Stimulated activated CD4-positive, alpha-beta T cell treated with anti-CD3 and anti-CD28 coated beads, Interleukin-2, amount 100 ng/mL, for 24 hours (primary cell): ENCODE data around the gene MMS19.
A peak's percentile ranks its signal among the peaks of the same experiment; 100 is the strongest.
"Not testable (repeated sequence)": the region's sequence is repeated elsewhere in the genome, so short reads cannot be mapped to it uniquely, and the experiment has no call there.

Experiments used
- DNase-seq, 2 donors: peaks; one replicate each; pipeline ENCODE4 v3.0.0-alpha.2; 2020

MMS19 gene

GRCh38 chr10:97498076-97498840, at the start of gene MMS19:
Gene MMS19 (minus strand): TSS chr10:97498422. CDS start chr10:97498384, 38 bp downstream.
- DNase-seq: peak; percentile 100

- no peak for DNase-seq
Measured at GRCh38 chr10:97547962-97548361, 49.7 kb upstream of the MMS19 start.

- no peak for DNase-seq
Measured at GRCh38 chr10:97547271-97547600, 49.0 kb upstream of the MMS19 start.

GRCh38 chr10:97546456-97547270, 48.4 kb upstream of the MMS19 start:
- DNase-seq: no peak

- DNase-seq: peak; percentile 67 to 71
Measured at GRCh38 chr10:97543025-97543546, 44.9 kb upstream of the MMS19 start.

GRCh38 chr10:97542169-97543024, 44.2 kb upstream of the MMS19 start:
- peak; percentile 51 to 53 for DNase-seq

DNA sequence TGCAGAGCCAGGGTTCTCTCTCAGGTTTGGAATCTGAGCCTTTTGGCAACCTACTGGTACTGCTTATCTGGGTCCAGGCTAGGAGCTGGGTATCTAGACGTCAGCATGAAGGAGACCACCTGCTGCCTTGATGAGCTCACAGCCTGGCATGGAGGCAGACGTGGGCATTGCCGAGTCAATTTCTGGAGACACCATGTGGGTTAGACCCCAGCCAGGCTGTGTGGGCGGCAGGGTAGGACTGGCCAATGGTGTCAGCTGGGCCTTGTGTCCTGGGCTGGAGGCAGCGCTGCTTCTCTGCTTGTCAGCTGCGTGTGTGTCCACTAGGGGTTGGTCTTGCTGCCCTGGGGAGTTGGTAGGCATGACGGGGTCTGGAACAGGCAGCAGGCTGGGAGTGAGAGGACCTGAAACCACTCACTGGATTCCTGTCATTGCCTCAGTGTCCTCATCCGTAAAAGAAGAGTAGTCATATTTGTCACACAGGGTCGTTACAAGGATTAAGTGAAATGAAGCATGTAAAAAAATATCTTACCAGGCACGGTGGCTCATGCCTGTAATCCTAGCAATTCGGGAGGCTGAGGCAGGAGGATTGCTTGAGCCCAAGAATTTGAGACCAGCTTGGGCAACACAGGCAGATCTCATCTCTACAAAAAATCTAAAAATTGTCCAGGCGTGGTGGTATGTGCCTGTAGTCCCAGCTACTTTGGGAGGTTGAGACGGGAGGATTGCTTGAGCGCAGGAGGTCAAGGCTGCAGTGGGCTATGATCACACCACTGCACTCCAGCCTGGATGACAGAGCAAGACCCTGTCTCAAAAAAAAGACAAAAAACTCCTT, 42.7 kb upstream of the MMS19 start:
- no peak for DNase-seq

DNA sequence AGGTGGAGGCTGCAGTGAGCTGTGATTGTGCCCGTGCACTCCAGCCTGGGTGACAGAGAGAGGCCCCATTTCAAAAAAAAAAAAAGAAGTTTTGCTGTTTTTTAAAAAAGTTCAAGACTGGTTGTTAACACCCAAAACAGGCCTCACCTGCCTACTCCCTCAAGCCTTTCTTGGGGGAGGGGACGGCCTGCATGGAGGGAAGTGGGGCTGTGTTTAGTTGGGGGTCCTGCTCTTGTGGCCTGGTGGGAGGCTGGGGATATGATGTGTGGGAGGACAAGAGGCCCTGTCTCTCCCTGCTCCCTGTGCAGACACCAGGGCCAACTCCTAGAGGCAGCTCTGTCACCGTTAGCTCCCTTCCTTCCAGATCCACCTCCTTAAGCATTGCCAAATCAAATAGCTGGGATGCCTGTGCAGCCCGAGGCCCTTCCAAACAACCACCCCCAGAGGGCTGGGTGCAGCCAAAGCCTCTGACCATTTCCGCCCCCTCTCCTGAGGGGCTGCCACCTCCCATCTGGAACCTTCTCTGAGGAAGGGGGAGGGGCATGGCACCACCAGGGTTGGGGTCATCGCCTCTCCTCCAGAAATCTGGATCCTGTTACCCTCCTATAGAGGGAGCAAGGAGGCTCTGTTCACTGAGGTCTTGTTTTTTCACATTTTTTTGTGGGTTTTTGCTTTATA, 41.4 kb upstream of the MMS19 start:
- DNase-seq: no peak

DNA sequence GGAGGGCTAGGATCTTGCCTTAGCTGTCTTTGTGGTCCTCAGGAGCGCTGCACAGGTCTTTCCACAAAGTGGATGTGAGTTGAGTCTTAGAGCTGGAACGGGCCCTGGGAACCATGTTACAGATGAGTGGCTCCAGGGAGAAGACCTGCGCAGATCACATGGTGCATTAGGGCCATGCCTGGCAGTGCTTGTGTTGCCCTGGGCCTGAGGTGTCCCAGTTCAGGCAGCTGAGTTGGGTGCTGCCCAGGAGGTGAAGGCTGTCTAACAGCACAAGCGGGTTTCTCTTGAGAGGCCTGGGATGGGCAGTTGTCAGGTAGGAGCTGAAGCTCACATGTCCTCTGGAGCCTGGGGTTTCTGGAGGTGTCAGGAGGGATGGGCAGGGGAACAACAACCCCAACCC, 40.6 kb upstream of the MMS19 start:
- DNase-seq: no peak

- DNase-seq: no peak
Measured at GRCh38 chr10:97538411-97538810, 40.2 kb upstream of the MMS19 start.

- DNase-seq: no peak
Measured at GRCh38 chr10:97537186-97537869, 39.1 kb upstream of the MMS19 start.

GRCh38 chr10:97534746-97535367, 36.6 kb upstream of the MMS19 start:
- DNase-seq: peak; percentile 50 to 59

- no peak for DNase-seq
Measured at GRCh38 chr10:97533888-97534287, 35.7 kb upstream of the MMS19 start.

DNA sequence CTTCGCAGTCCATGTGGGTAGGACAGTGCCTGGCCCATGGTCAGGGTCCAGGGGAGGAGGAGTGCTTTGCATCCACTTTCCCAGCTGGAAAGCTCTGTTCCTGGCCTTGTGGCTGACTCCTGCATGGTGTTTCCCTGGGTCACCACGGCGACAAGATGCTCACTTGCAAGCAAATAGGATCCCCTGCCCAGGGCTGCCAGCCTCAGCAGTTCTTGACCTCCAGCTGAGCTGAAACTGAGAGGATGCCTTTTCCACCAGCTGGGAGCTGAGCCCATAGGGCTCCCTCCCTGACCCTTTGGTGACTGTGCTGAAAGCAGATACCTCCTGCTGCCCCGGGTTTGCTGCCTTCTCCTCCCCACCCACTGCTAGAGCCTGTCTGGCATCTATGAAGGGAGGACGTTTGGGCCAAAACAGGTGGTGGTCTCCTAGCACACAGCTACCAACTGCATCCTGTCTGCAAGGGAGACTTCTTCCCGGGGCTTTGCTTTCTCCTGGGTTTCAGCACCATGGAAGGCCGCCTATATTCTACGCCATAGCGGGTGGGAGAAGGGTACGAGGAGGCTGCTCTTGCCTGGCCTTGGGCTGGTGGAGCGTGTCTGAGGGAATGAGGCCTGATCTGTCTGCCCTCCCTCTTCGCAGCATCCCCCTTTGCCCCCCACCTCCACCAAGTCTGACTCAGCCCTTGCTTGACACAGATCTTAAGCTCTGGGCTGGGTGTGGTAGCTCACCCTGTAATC, 34.9 kb upstream of the MMS19 start:
- DNase-seq: no peak

DNA sequence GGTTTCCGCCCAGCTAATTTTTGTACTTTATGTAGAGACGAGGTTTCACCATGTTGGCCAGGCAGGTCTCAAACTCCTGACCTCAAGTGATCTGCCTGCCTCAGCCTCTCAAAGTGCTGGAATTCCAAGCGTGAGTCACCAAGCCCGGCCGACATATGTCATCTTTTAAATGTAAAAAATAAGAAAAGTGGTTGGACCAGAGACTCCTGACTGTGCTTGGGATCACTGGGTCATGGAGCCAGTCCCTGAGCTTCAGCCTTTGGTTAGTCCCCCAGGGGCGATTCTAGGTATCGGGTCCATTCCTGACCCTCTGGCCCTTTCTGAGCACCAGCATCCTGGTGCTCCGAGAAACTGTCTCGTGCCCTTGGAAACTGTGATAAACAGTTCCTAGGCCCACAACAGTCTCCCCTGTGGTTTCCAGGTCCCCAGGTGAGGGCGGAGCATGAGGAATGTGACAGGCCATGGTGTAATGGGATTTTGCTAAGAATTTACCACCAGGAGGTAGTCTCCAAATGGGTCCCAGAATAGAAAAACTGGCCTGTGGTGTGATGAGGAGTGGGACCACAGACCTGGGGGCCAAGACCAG, 33.3 kb upstream of the MMS19 start:
- no peak for DNase-seq

GRCh38 chr10:97529685-97530465, 31.7 kb upstream of the MMS19 start:
- no peak for DNase-seq

DNA sequence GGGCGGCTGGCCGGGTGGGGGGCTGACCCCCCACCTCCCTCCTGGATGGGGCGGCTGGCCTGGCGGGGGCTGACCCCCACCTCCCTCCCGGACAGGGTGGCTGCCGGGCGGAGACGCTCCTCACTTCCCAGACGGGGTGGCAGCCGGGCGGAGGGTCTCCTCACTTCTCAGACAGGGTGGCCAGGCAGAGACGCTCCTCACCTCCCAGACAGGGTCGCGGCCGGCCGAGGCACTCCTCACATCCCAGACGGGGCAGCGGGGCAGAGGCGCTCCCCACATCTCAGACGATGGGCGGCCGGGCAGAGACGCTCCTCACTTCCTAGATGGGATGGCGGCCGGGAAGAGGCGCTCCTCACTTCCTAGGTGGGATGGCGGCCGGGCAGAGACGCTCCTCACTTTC, 30.7 kb upstream of the MMS19 start:
- DNase-seq: not testable (repeated sequence)

GRCh38 chr10:97525683-97526110, 27.5 kb upstream of the MMS19 start:
- no peak for DNase-seq
